Small intestine (tissue), 7 donors: ENCODE data around the gene SDSL. TPM values are rescaled to one million over a fixed set of nuclear protein-coding genes. Genes with fewer than 3 reads are reported as not detected.

Source experiments
- DNase-seq, 2 donors: peaks; one replicate each; pipeline versions ENCODE4 v3.0.0 to v3.0.0-alpha.2; 2013
- FAIRE-seq: peaks from 2 replicates; lab custom pipeline; 2012; peaks lifted over from hg19 to GRCh38; lab: Jason Lieb, UNC
- H3K27ac ChIP-seq, 3 donors: one replicate each; pipeline ENCODE4 v1.5.1; 2013; ENCODE audit warnings: low read length in 2 of 3, mild to moderate bottlenecking in 2 of 3, control low read depth in 1 of 3, inconsistent platforms in 1 of 3, low read depth in 1 of 3, moderate library complexity in 1 of 3
- H3K27me3 ChIP-seq, 3 donors: one replicate each; pipeline ENCODE4 v1.6.1; 2013; ENCODE audit warnings: low read length in 3 of 3, inconsistent platforms in 1 of 3; ENCODE audit not compliant: control insufficient read depth in 3 of 3, insufficient read depth in 3 of 3
- H3K36me3 ChIP-seq, 3 donors: one replicate each; pipeline ENCODE4 v1.6.1; 2013; ENCODE audit warnings: low read length in 3 of 3, inconsistent platforms in 1 of 3, low read depth in 1 of 3, mild to moderate bottlenecking in 1 of 3, moderate library complexity in 1 of 3; ENCODE audit not compliant: control insufficient read depth in 3 of 3, insufficient read depth in 2 of 3
- H3K4me1 ChIP-seq, 3 donors: one replicate each; pipeline ENCODE4 v1.6.1; 2013; ENCODE audit warnings: low read length in 2 of 3, inconsistent platforms in 1 of 3, low read depth in 1 of 3, mild to moderate bottlenecking in 1 of 3, moderate library complexity in 1 of 3; ENCODE audit not compliant: control insufficient read depth in 3 of 3, insufficient read depth in 2 of 3
- H3K4me3 ChIP-seq, 3 donors: one replicate each; pipeline ENCODE4 v1.5.1; 2013; ENCODE audit warnings: low read length in 3 of 3, control low read depth in 1 of 3, inconsistent platforms in 1 of 3, low read depth in 1 of 3, mild to moderate bottlenecking in 1 of 3, moderate library complexity in 1 of 3
- H3K9me3 ChIP-seq, 2 donors: one replicate each; pipeline ENCODE4 v1.6.1; 2013; ENCODE audit warnings: low read depth in 1 of 2, low read length in 1 of 2; ENCODE audit not compliant: control insufficient read depth in 2 of 2, insufficient read depth in 1 of 2
- WGBS, 3 donors: extraction: QIAGEN DNeasy Blood & Tissue Kit; methylation state at CpG; one replicate each; pipeline ENCODE4 v1.1.7; 2013; 5-methylcytosine and 5-hydroxymethylcytosine counted together
- polyA plus RNA-seq, 4 donors: library from polyadenylated mRNA; stranded (reverse) in 3 of 4; unstranded in 1 of 4; fragments of 200-250 nt in 3 of 4; fragments of 120-200 nt in 1 of 4; gene quantifications; one replicate each; pipeline versions ENCODE4 v1.2.1 to v1.2.3, GENCODE V29; 2013
- donor health status: healthy with polysubstance abuse.
- donor health status: control.
- donor health status: control.
- donor health status: Bipolar disorder and iron deficiency.
- donor health status: healthy.

The SDSL gene
- polyA plus RNA-seq, 4 donors: 21.0 to 37.6 (median 25.1) TPM

DNA sequence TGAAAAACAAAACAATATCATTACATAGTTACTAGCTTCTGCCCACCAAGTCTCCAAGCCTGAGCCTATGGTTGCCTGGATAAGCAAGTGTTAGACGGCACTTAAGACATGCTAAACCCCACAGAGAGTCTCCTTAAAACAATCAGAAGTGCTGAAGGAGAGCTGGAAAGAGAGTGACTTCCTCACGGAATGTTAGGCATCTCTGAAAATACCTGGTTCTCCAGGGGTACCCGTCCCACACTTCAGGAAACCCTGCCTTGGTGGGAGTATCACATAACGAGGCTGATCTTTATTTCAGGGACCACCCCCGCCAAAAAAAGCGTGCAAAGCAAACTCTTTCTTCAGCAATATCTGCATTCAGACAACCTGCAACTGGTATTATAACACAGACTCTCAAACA lies 31.1 kb downstream of the SDSL start:
- no peak overlapping the region for H3K27ac ChIP-seq
- peaks cover 0 to 15% (median 6%) of the 10 kb centered on the region in 3 donors for H3K27me3 ChIP-seq
- DNase-seq (no peak), FAIRE-seq (no peak)
- H3K4me3 ChIP-seq: no peak overlapping the region
- H3K4me1 ChIP-seq: no peaks in the 10 kb centered on the region
- no peaks in the 10 kb centered on the region for H3K36me3 ChIP-seq
- no peaks in the 10 kb centered on the region for H3K9me3 ChIP-seq
- 37 to 49% (median 47%) methylated on average over 6 of the region's 6 CpGs for WGBS, 3 donors

DNA sequence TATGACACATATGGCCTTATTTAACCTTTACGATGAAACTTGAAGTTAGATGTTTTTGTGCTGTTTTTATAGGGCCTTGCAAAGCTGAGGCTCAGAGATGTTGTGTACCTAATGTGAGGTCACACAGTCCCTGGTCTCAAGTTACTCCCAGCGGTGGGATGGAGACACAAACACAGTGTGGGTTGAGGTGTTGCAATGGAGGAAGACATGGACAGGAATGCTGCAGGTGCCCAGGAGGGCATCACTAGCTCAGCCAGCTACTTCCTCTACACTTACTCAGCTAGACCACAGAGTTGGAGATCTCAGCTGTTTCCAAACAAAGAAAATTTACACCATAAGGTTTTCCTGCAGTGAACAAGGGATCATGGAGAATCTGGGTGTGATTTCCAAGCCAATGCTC lies 34.0 kb downstream of the SDSL start:
- Histone ChIP-seq H3K4me1 (no peaks in the 10 kb centered on the region), H3K4me3 (no peak overlapping the region), H3K27me3 (peaks cover 0 to 18% (median 7%) of the 10 kb centered on the region in 3 donors), H3K9me3 (no peaks in the 10 kb centered on the region), H3K27ac (no peak overlapping the region), H3K36me3 (no peaks in the 10 kb centered on the region)
- 73 to 92% (median 80%) methylated on average over 2 of the region's 2 CpGs for WGBS, 3 donors
- no peak for FAIRE-seq
- DNase-seq: no peak

DNA sequence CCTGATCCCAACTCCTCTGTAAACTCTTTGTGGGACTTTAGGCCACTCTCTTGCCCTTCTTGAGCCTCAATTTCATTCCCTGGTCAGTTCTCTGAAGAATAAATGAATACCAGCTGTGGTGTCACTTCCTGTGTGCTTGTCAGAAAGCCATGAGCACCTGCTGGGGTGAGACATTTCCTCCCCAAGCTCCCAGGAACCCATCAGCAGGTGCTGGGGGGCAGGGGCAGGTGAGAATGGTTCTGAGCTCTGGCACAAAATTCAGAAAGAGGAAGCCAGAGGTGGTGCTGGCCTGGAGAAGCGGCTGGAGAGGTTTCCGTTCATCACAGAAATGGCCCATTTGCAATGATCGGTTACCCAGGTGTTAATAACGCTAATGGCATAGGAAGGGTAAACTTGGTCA lies 34.6 kb downstream of the SDSL start:
- WGBS, 3 donors: 54 to 61% (median 59%) methylated on average over 4 of the region's 4 CpGs
- H3K9me3 ChIP-seq: no peaks in the 10 kb centered on the region
- no peaks in the 10 kb centered on the region for H3K36me3 ChIP-seq
- DNase-seq (no peak), FAIRE-seq (no peak)
- no peaks in the 10 kb centered on the region for H3K4me1 ChIP-seq
- H3K4me3 ChIP-seq: no peak overlapping the region
- H3K27me3 ChIP-seq: peaks cover 0 to 24% (median 7%) of the 10 kb centered on the region in 3 donors
- H3K27ac ChIP-seq: no peak overlapping the region

DNA sequence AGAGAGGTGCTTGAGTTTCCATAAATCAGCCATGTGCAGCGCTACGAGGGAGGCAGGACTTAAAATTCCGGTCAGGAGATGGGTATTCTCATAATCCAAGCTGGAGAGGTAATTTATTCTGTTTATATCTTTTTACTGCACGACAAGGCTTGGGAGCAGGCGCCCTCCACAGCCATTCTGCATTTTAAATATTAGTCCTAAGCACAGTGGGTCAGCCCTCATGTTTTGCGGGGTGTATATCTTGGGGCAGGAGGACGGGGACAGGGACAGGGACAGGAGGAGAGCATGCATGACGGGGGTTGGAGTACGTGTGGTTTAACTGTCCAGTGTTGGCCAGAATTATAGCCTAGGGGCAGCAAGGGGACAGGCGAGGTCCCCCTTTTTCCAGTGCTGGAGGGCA lies 35.0 kb downstream of the SDSL start:
- Histone ChIP-seq H3K9me3 (no peaks in the 10 kb centered on the region), H3K36me3 (no peaks in the 10 kb centered on the region), H3K4me3 (no peak overlapping the region), H3K27me3 (peaks cover 0 to 27% (median 7%) of the 10 kb centered on the region in 3 donors), H3K27ac (no peak overlapping the region), H3K4me1 (peaks cover 0 to 1% (median 0%) of the 10 kb centered on the region in 3 donors)
- WGBS, 3 donors: 58 to 63% (median 59%) methylated on average over 10 of the region's 10 CpGs
- FAIRE-seq (no peak), DNase-seq (no peak)

DNA sequence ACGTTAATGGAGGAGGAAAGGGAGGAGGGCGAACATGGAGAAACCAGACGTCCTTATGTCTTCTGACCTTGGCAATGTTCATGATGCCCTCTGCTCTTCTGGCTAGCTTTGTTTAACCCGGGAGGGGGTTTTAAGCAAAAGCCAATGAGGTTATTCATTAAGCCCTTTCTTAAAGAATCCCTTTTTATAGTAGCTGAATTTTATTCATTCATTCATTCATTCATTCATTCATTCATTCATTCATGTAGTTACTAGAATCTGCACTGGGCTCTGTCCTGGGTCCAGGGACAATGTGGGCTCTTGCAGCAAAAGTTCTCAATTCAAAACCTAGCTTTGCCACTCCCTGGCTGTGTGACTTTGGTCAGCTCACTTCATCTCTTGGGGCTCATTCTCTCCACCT lies 35.5 kb downstream of the SDSL start:
- H3K4me3 ChIP-seq: no peak overlapping the region
- 28 to 51% (median 42%) methylated on average over 4 of the region's 4 CpGs for WGBS, 3 donors
- H3K9me3 ChIP-seq: no peaks in the 10 kb centered on the region
- H3K27me3 ChIP-seq: peaks cover 0 to 32% (median 7%) of the 10 kb centered on the region in 3 donors
- no peak for FAIRE-seq
- H3K36me3 ChIP-seq: no peaks in the 10 kb centered on the region
- no peak overlapping the region for H3K27ac ChIP-seq
- H3K4me1 ChIP-seq: peaks cover 0 to 3% (median 0%) of the 10 kb centered on the region in 3 donors
- DNase-seq: no peak

DNA sequence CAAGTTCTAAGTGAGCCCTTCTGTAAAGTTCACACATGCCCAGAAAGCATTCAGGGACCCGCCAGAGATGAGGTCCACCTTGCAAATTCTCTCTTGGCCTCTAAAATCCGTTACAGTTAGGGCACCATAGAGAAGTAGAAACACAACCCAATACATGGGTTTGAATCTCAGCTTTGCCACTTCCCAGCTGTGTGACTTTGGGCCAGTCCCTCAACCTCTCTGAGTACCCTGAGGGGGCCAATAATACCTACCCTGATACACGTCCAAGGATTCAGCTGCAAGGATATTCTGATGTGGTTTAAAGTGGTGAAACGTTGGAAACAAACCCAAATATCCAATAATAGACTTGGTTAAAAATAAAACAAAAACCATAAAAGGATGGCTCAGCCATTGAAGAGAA lies 37.8 kb downstream of the SDSL start:
- H3K4me3 ChIP-seq: no peak overlapping the region
- DNase-seq (no peak), FAIRE-seq (no peak)
- peaks cover 0 to 3% (median 0%) of the 10 kb centered on the region in 3 donors for H3K4me1 ChIP-seq
- no peaks in the 10 kb centered on the region for H3K36me3 ChIP-seq
- H3K27me3 ChIP-seq: peaks cover 15 to 51% (median 21%) of the 10 kb centered on the region in 3 donors
- no peaks in the 10 kb centered on the region for H3K9me3 ChIP-seq
- H3K27ac ChIP-seq: no peak overlapping the region
- WGBS, 3 donors: 29 to 38% (median 36%) methylated on average over 4 of the region's 4 CpGs

DNA sequence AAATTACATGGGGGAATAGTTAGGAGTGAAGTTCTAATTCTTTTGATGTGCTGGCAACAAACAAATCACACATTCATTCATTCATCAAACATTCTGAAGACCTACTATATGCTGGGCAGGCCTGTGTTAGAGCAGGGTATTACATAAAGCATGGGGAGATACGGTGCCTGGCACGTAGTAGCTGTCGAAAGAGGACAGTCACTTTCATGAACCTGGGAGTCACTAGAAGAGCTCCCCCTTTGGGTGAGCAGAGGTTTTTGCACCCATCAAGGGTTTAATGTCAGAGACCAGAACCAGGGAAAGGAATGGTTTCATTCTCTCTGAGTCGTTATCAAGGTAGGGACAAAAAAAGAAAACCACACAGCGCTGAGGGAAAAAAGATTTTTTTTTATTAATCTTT lies 39.5 kb downstream of the SDSL start:
- peak in 1 of 2 donors; percentile 12 for DNase-seq
- no peak for FAIRE-seq
- WGBS, 3 donors: 25 to 49% (median 37%) methylated on average over 5 of the region's 5 CpGs
- Histone ChIP-seq H3K36me3 (no peaks in the 10 kb centered on the region), H3K4me1 (peaks cover 0 to 3% (median 0%) of the 10 kb centered on the region in 3 donors), H3K27me3 (peaks cover 18 to 68% (median 35%) of the 10 kb centered on the region in 3 donors), H3K9me3 (no peaks in the 10 kb centered on the region), H3K4me3 (no peak overlapping the region), H3K27ac (no peak overlapping the region)

DNA sequence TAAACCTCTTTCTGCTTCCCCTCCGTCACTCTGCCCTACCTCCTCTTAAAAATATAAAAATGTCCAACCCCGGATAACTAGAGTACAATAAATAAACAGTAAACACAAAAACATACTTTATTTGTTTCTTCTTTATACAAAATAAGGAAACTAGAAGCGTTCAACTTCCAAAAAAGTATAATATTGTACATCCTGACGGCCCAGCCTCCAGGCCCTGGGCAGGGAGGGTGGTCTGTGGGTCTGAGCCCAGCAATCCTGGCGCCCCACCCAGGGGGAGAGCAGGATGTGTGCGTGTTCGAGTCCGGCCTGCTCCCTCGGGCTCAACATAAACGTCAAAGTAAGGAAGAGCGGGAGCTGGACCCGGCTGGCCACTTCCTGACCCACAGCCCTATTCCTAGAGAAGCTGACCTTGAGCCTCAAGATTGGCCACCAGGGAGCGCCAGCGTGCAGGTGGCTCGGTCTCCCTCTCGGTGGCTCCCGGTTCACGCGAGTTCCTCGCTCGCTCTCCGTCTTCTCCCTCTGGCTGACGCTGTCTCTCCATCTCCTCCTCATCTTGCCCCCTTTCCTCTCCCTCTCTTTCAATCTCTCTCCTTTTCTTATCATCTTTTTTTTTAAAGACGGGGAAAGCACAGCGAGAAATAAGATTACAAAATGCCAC lies 40.1 kb downstream of the SDSL start:
- H3K27ac ChIP-seq: no peak overlapping the region
- peaks cover 18 to 74% (median 40%) of the 10 kb centered on the region in 3 donors for H3K27me3 ChIP-seq
- 10 to 13% (median 12%) methylated on average over 25 of the region's 25 CpGs for WGBS, 3 donors
- peak; percentile 67 to 83 for DNase-seq
- no peak overlapping the region for H3K4me3 ChIP-seq
- H3K36me3 ChIP-seq: no peaks in the 10 kb centered on the region
- H3K4me1 ChIP-seq: peaks cover 0 to 3% (median 0%) of the 10 kb centered on the region in 3 donors
- FAIRE-seq: no peak
- no peaks in the 10 kb centered on the region for H3K9me3 ChIP-seq
